ENCODE measurements around the gene SNX4. TPM values are rescaled to one million over a fixed set of nuclear protein-coding genes. Genes with fewer than 3 reads are reported as not detected.

SNX4 gene
- total and polyA plus RNA-seq, 2 of the 8 experiments (the other 6 are each of a cell fraction or from before 2014, with no cell fraction given) = 7.2 to 23.1 TPM

GRCh38 chr3:125418306-125418705 is 101.7 kb downstream of the SNX4 start:
- Histone ChIP-seq H3K4me3 (ENCODE audit: extremely low read depth in 1 of 4, insufficient read depth in 2 of 4, low read depth in 3 of 4, low read length in 4 of 4) (no peak overlapping the region), H3K9me3 (ENCODE audit: insufficient read depth in 2 of 2, low read depth in 1 of 2, low read length in 1 of 2) (no peaks in the 10 kb centered on the region), H2BK15ac (ENCODE audit: low read length) (no peak overlapping the region), H3K79me1 (ENCODE audit: low read depth, low read length) (no peaks in the 10 kb centered on the region), H3K9ac (replicated peaks in 1 of 4; ENCODE audit: extremely low read depth in 1 of 4, low read depth in 3 of 4, low read length in 3 of 4) (no peak overlapping the region), H3K4me1 (replicated peaks in 1 of 4; ENCODE audit: control insufficient read depth in 3 of 4, insufficient read depth in 4 of 4, low read length in 3 of 4) (no peaks in the 10 kb centered on the region), H2BK12ac (ENCODE audit: low read depth, low read length) (no peak overlapping the region), H4K5ac (ENCODE audit: insufficient read length, low read depth, low read length) (no peak overlapping the region), H3K36me3 (ENCODE audit: control insufficient read depth in 2 of 4, insufficient read depth in 4 of 4, low read length in 3 of 4) (no peaks in the 10 kb centered on the region), H3K4ac (replicated peaks; ENCODE audit: insufficient read length, low read depth, low read length) (no peak overlapping the region), H3K4me2 (ENCODE audit: insufficient read depth in 1 of 2, low read depth in 2 of 2, low read length in 2 of 2) (no peak overlapping the region), H4K91ac (replicated peaks; ENCODE audit: insufficient read length, low read length) (no peak overlapping the region), H3K23me2 (ENCODE audit: low read depth, low read length) (no peaks in the 10 kb centered on the region), H4K8ac (ENCODE audit: extremely low read depth, insufficient read depth, low read length) (no peak overlapping the region), H3K56ac (replicated peaks; ENCODE audit: insufficient read length, low read depth, low read length) (no peak overlapping the region), H4K20me1 (replicated peaks in 1 of 2; ENCODE audit: control insufficient read depth in 1 of 2, insufficient read depth in 2 of 2, low read length in 2 of 2) (no peaks in the 10 kb centered on the region), H3K18ac (ENCODE audit: extremely low read depth, low read length) (no peak overlapping the region), H2BK120ac (replicated peaks; ENCODE audit: low read depth, low read length) (no peak overlapping the region), H2BK5ac (ENCODE audit: low read depth, low read length) (no peak overlapping the region), H3K14ac (ENCODE audit: insufficient read length) (no peak overlapping the region), H2AK5ac (ENCODE audit: low read depth, low read length) (no peak overlapping the region), H2BK20ac (ENCODE audit: low read length) (no peak overlapping the region), H3K27me3 (replicated peaks in 1 of 4; ENCODE audit: control insufficient read depth in 3 of 4, extremely low read depth in 1 of 4, insufficient read depth in 3 of 4, low read length in 3 of 4) (no peaks in the 10 kb centered on the region), H2AFZ (ENCODE audit: low read length) (no peak overlapping the region), H3K27ac (ENCODE audit: low read depth, low read length) (no peak overlapping the region), H3K23ac (ENCODE audit: insufficient read length) (no peak overlapping the region), H3K79me2 (ENCODE audit: control insufficient read depth in 1 of 2, insufficient read depth in 2 of 2, low read length in 2 of 2) (no peaks in the 10 kb centered on the region)
- no peak for FAIRE-seq
- ChIA-PET POLR2A (ENCODE audit: partially characterized antibody) (no interaction called here), CTCF (ENCODE audit: partially characterized antibody) (interaction anchor here (1.1 to 1.5 kb wide), 2 partner anchors 9 to 10 kb away, joined by 4 read pairs; no protein-coding TSS in a partner anchor)
- WGBS, 2 experiments (ENCODE audit: extremely low coverage in 1 of 2, insufficient coverage in 1 of 2, insufficient read length in 1 of 2, insufficient replicate concordance in 2 of 2, low coverage in 1 of 2, low lambda C conversion rate in 2 of 2, missing lambda C conversion rate in 1 of 2) = 76% methylated on average over 4 of the region's 4 CpGs; no CpG with 5 or more reads in 1 of the 2 experiments
- no peak for DNase-seq (ENCODE audit: low read depth in 1 of 2, low spot score in 2 of 2)
- TF ChIP-seq CREB1 (IDR thresholded peaks at IDR 0.05) (no peak), TCF12 (IDR thresholded peaks at IDR 0.05; ENCODE audit: low read depth, low read length) (no peak), POLR2A (IDR thresholded peaks at IDR 0.05; ENCODE audit: control extremely low read depth in 1 of 2, low read depth in 2 of 2, low read length in 2 of 2) (no peak), CHD2 (IDR thresholded peaks at IDR 0.05; ENCODE audit: low read length) (no peak), RBBP5 (IDR thresholded peaks at IDR 0.05; ENCODE audit: borderline replicate concordance, low read depth, low read length) (no peak), USF2 (IDR thresholded peaks at IDR 0.05; ENCODE audit: low read length) (no peak), ASH2L (IDR thresholded peaks at IDR 0.05; ENCODE audit: low read length) (no peak), SIX5 (IDR thresholded peaks at IDR 0.05; ENCODE audit: low read depth, low read length) (no peak), SIN3A (conservative IDR thresholded peaks at IDR 0.05 in 1 of 2, IDR thresholded peaks at IDR 0.05 in 1 of 2; ENCODE audit: low read depth in 1 of 2, low read length in 2 of 2) (no peak), TAF1 (IDR thresholded peaks at IDR 0.05; ENCODE audit: low read depth, low read length) (no peak), CEBPB (IDR thresholded peaks at IDR 0.05; ENCODE audit: low read depth, low read length) (no peak), BACH1 (IDR thresholded peaks at IDR 0.05; ENCODE audit: low read length) (no peak)
